NB4 (cell line): ENCODE measurements around the gene KLF16.

Experiments used
- CTCF ChIP-seq: IDR thresholded peaks from one replicate; pipeline ENCODE4 v1.5.1; 2012; ENCODE audit warnings: low read depth, low read length
- MYC ChIP-seq: IDR thresholded peaks from 2 replicates; pipeline ENCODE4 v1.6.1; 2011; ENCODE audit warnings: low read depth, low read length
- POLR2A ChIP-seq: IDR thresholded peaks from 2 replicates; pipeline ENCODE4 v1.6.1; 2011; ENCODE audit warnings: mild to moderate bottlenecking; ENCODE audit not compliant: insufficient read length; ENCODE audit errors: extremely low read depth

- TF ChIP-seq POLR2A (no peak), MYC (no peak), CTCF (no peak)
These were observed 8.3 kb upstream of the KLF16 start for GRCh38 chr19:1871630-1872029.
